Neutrophil (primary cell): ENCODE measurements around the gene NFKB1.

Experiments
- H3K27ac ChIP-seq: fragments of 200-600 bp; sonication (generic); 2 replicates; pipeline ENCODE4 v1.5.1; 2016; ENCODE audit warnings: mild to moderate bottlenecking, moderate library complexity
- H3K27me3 ChIP-seq: fragments of 200-600 bp; sonication (generic); 2 replicates; pipeline ENCODE4 v1.6.0; 2016; ENCODE audit warnings: mild to moderate bottlenecking
- H3K36me3 ChIP-seq: fragments of 200-600 bp; sonication (generic); 2 replicates; pipeline ENCODE4 v1.5.1; 2017
- H3K4me1 ChIP-seq, 2 experiments: fragments of 200-600 bp in 1 of 2; sonication (generic) in 1 of 2; 1 replicate in 1 of 2; 2 replicates in 1 of 2; pipeline versions ENCODE4 v1.5.1 to v1.6.1; 2013 to 2016; ENCODE audit warnings: low read depth in 1 of 2, low read length in 1 of 2, mild to moderate bottlenecking in 1 of 2, moderate library complexity in 1 of 2; ENCODE audit not compliant: control insufficient read depth in 1 of 2, insufficient read depth in 1 of 2
- H3K4me3 ChIP-seq, 2 experiments: fragments of 200-600 bp in 1 of 2; sonication (generic) in 1 of 2; 1 replicate in 1 of 2; 2 replicates in 1 of 2; pipeline ENCODE4 v1.5.1; 2013 to 2016; ENCODE audit warnings: low read depth in 1 of 2, low read length in 1 of 2, mild to moderate bottlenecking in 1 of 2, moderate library complexity in 1 of 2
- H3K9me3 ChIP-seq: fragments of 200-600 bp; sonication (generic); 2 replicates; pipeline ENCODE4 v1.5.1; 2016
- TF ChIP-seq, protein P1 (sequence below): fragments of 200-600 bp; sonication (generic); IDR thresholded peaks from 2 replicates; pipeline ENCODE4 v1.5.1; 2016; ENCODE audit warnings: antibody characterized with exemption

NFKB1 gene

DNA sequence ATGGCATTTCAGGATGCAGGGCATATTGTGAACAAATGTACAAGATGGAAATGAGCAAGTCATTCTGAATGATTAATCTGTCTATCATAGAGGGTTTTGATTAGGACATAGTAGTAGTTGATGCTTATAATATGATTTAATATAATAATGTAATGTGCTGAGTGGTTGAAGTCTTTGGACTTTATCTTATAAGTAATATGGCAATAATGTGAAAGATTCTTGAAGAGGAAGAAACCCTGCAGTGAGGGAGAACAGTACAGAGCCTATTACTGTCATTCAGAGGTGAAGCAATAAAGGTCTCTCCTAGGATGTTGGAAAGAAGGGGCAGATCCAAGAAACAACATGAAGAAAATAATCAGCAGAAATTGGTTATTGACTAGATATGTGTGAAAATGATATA lies 16.6 kb downstream of the NFKB1 start:
- no peak overlapping the region for H3K27ac ChIP-seq
- no peaks in the 10 kb centered on the region for H3K36me3 ChIP-seq
- H3K4me3 ChIP-seq: no peak overlapping the region
- H3K4me1 ChIP-seq: peaks cover 0 to 9% of the 10 kb centered on the region in 2 experiments
- no peaks in the 10 kb centered on the region for H3K9me3 ChIP-seq
- no peaks in the 10 kb centered on the region for H3K27me3 ChIP-seq
- TF ChIP-seq, protein P1, sequence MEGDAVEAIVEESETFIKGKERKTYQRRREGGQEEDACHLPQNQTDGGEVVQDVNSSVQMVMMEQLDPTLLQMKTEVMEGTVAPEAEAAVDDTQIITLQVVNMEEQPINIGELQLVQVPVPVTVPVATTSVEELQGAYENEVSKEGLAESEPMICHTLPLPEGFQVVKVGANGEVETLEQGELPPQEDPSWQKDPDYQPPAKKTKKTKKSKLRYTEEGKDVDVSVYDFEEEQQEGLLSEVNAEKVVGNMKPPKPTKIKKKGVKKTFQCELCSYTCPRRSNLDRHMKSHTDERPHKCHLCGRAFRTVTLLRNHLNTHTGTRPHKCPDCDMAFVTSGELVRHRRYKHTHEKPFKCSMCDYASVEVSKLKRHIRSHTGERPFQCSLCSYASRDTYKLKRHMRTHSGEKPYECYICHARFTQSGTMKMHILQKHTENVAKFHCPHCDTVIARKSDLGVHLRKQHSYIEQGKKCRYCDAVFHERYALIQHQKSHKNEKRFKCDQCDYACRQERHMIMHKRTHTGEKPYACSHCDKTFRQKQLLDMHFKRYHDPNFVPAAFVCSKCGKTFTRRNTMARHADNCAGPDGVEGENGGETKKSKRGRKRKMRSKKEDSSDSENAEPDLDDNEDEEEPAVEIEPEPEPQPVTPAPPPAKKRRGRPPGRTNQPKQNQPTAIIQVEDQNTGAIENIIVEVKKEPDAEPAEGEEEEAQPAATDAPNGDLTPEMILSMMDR: no peak

DNA sequence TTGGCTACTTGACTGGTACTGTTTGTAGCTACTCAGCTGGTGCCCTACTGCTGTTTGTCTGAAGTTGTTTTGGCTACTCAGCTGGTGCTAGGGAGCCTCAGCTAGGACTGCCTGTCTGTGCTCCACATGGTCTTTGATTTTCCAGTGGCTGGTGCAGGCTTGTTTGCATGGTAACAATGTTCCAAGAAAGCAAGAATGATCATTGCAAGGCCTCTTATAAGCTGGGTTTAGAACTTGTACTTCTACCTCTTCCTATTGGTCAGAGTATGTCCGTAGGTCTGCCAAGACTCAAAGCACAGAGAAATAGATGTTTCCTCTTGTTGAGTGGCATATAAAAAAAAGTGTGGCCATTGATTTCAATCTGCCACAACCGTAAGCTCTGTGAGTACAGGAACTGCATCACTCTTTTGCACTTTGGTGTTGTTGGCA lies 17.6 kb downstream of the NFKB1 start:
- Histone ChIP-seq H3K4me1 (peaks cover 0 to 9% of the 10 kb centered on the region in 2 experiments), H3K27ac (peak overlapping the region; percentile 35), H3K4me3 (no peak overlapping the region), H3K36me3 (no peaks in the 10 kb centered on the region), H3K9me3 (no peaks in the 10 kb centered on the region), H3K27me3 (no peaks in the 10 kb centered on the region)
- TF ChIP-seq, protein P1: no peak

DNA sequence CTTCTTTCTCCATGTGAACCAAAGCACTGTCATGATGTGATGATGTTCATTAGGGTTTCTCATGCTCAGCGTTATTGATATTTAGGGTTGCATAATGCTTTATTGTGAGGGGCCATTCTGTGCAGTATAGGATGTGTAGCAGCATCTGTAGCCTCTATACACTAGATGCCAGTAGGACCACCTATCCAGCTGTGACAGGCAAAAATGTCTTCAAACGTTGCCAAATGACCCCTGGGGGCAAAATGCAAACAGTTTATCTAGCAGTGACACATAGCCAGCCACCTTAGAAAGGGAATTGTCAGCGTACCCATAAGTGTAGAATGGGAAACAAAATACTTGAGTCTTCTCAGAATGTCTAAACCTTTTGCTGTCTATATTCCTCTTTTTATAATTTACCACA lies 18.8 kb downstream of the NFKB1 start:
- TF ChIP-seq, protein P1: no peak
- peaks cover 4 to 13% of the 10 kb centered on the region in 2 experiments for H3K4me1 ChIP-seq
- no peak overlapping the region for H3K4me3 ChIP-seq
- no peak overlapping the region for H3K27ac ChIP-seq
- no peaks in the 10 kb centered on the region for H3K9me3 ChIP-seq
- no peaks in the 10 kb centered on the region for H3K27me3 ChIP-seq
- no peaks in the 10 kb centered on the region for H3K36me3 ChIP-seq

DNA sequence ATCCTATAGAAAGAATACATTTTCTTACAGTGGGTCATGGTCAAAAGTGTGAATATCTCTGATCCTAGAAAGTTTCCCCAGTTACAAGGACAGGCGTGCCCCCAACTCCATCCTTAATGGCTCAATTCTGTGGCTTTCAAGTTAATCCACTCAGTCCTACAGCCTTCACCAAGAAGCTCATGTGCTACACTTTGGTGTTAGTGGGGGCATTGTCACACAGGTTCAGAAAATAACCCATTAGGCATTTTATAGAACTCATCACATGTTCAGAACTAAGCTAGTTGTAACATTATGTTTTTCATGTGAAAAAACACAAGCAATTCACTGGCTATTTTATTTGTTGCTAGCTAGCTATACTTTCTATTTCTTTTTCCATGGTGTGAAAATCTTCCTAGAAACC lies 20.4 kb downstream of the NFKB1 start:
- Histone ChIP-seq H3K9me3 (no peaks in the 10 kb centered on the region), H3K27ac (no peak overlapping the region), H3K36me3 (no peaks in the 10 kb centered on the region), H3K27me3 (no peaks in the 10 kb centered on the region), H3K4me1 (peaks cover 6 to 21% of the 10 kb centered on the region in 2 experiments), H3K4me3 (no peak overlapping the region)
- TF ChIP-seq, protein P1: no peak

DNA sequence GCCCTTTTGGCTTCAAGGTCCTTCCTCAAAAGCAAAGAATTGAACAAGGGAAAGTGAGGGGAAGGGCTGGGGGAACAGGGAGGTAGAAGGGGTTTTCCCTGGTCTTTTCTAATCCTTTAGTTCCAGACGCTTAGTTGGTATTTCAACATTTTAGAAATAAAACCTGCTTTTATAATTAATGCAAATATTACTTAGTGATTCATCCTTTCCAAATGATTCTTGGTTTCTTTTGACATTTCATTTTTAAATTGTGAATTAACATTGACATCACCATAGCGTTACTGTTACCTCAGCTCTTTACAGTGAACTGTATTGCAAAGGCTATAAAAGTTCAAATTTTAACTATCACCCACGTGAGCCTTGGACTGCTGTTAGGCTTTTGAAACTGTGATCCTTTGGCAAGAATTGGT lies 20.9 kb downstream of the NFKB1 start:
- TF ChIP-seq, protein P1: no peak
- H3K4me1 ChIP-seq: peaks cover 6 to 21% of the 10 kb centered on the region in 2 experiments
- no peaks in the 10 kb centered on the region for H3K36me3 ChIP-seq
- no peaks in the 10 kb centered on the region for H3K27me3 ChIP-seq
- H3K9me3 ChIP-seq: no peaks in the 10 kb centered on the region
- no peak overlapping the region for H3K4me3 ChIP-seq
- H3K27ac ChIP-seq: no peak overlapping the region

DNA sequence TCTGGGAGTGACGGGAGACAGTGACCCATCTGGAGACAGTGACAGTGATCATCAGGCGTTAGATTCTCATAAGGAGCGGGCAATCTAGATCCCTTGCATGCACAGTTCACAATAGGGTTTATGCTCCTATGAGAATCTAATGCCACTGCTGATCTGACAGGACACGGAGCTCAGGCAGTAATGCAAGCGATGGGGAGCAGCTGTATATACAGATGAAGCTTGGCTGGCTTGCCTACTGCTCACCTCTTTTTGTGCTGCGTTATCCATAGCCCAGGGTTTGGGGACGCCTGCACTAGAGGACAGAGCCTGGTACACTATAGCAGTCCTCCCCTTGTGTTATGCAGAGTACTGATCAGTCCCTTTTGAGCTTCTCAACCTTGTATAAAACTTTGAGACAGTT lies 23.5 kb downstream of the NFKB1 start:
- H3K27me3 ChIP-seq: no peaks in the 10 kb centered on the region
- TF ChIP-seq, protein P1: no peak
- no peaks in the 10 kb centered on the region for H3K9me3 ChIP-seq
- H3K27ac ChIP-seq: peak overlapping the region; percentile 45
- peaks cover 6 to 12% of the 10 kb centered on the region in 2 experiments for H3K4me1 ChIP-seq
- no peak overlapping the region for H3K4me3 ChIP-seq
- peaks cover 5% of the 10 kb centered on the region for H3K36me3 ChIP-seq
